GM18867 (cell line): ENCODE measurements around the gene CSHL1.
"Not testable (repeated sequence)": the region's sequence is repeated elsewhere in the genome, so short reads cannot be mapped to it uniquely, and the experiment has no call there.

Source experiments
- ATAC-seq: cut with Tn5 transposase; IDR thresholded peaks from one replicate; pipeline ENCODE4 v1.9.1; 2021; ENCODE audit warnings: mild to moderate bottlenecking, moderate library complexity; ENCODE audit not compliant: unreplicated experiment

Gene CSHL1

DNA sequence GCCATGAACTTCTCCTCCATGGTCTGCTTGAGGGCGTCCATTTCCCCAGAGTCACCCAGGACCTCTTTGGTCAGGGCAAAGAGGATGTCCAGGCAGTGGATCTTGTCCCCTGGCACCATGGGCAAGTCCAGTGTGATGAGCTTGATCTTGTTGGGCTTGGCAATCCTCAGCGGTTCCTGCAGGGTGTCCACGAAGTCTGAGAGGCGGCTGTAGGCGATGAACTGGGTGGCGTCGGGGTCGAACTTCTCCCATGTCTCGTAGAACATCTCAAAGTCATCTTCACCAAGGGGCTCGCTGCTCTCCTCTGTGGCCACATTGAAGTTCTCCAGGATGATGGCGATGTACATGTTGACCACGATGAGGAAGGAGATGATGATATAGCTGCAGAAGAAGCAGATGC is 30.1 kb upstream of the CSHL1 start:
- no peak for ATAC-seq

- no peak for ATAC-seq
Observed at GRCh38 chr17:63940584-63940983, 29.5 kb upstream of the CSHL1 start.

DNA sequence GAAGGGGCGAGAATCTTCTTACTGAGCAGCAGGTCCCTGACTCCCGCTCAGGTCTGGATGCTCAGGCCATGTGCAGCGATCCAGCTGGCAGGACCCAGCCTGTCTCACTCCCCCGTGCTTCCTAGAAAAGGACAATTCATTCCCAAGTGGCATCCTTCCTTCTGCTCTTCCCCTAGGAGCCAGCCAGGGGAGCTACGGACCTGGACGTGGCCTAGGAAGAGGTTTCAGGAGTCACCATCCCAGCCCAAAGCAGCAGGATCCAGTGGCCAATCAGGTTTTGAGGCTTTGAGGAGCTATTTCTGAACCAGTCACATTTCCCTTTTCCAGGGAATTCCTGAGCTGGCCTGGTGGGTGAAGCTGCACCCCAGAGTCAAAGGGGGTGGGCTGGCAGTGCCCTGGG is 28.8 kb upstream of the CSHL1 start:
- no peak for ATAC-seq

DNA sequence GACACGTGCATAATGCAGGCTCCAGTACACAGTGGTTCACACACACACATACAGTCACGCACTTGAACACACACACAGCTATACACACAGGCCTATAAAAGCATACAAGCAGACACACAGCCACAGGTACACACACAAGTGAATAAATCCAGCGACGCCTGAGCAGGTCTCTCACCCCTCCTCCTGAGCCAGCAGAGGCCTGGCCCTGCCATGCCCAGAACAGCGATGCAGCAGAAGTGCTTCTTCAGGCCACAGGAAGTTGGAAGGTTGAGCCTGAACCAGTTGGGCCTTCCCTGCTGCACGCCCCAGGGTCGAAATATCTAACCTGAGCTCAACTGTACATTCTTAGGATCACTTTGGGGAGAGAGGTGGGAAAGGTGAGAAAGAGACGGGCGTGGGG is 28.3 kb upstream of the CSHL1 start:
- no peak for ATAC-seq

DNA sequence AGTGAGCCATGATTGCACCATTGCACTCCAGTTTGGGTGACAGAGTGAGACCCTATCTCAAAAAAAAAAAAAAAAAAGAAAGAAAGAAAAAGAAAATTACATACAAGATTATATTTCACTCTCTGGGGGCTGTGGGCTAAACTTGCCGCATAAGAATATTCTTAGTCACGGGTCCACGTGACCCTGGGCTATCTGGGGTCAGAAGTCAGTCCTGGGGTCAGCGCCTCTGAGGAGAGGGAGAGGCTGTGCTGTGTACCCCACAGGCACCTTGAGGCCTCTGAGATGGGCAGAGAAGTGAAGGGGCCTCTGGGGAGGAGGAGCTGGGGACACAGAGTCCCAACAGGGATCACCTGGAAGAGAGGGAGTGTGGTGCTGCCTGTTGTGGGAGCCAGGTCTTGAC is 26.9 kb upstream of the CSHL1 start:
- ATAC-seq: no peak

DNA sequence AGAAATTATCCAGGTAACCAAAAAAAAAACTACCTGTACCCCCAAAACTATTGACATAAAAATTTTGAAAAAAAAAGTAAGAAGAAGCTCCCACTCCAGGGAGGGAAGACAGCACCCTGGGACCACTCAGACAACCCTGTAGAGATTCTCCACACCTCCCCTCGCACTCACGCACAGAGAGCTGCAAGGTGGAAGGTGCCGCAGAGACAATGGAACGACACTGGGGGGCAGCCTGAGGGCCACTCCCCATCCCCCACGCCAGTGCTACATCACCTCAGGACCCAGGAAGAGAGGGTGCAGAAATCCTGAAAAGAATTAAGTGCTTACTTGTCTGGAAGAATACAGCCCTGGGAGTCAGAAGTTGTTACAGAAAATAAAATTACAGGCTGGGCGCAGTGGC is 26.3 kb upstream of the CSHL1 start:
- ATAC-seq: no peak

DNA sequence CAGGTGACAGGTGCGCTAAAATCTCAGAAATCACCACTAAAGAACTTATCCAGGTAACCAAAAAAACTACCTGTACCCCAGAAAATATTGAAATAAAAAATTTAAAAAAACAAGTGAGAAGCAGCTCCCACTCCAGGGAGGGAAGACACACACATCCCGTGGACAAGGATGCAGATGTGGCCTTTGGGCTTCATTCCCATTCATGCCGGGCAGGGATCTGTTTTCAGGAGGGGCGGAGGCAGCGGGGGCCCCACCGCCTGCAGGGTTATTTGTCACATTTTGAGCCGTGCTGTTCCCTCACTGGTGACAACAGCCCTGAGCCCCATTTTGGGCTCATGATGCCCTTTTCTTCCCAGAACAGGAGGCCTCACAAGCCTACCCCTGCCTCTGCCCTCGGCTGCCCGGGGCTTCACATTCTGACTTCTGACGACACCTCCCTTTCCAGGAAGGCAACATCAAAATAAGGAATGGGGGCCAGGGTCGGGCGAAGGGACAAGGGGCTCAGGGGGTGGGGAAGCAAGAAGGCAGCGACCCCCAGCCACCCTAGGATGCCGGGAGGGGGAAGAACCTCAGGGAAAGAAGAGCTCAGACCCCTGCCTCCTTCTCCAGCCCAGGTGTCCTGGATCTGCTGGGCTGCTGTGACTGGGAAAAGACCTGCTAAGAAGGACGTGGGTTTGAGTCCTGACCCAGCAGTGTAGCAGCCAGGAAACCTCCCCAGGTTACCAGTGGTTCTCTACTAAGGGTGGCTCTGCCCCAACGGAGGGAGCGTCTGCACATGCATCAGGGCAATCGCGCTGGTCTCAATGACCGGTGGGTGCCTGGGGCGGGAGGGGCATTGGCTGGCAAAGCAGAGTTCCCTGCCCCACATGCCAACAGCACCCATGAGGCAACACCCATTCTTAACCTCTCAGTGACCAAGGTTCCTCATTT is 23.4 kb upstream of the CSHL1 start:
- no peak for ATAC-seq

- no peak for ATAC-seq
Observed at GRCh38 chr17:63933598-63933997, 22.5 kb upstream of the CSHL1 start.

DNA sequence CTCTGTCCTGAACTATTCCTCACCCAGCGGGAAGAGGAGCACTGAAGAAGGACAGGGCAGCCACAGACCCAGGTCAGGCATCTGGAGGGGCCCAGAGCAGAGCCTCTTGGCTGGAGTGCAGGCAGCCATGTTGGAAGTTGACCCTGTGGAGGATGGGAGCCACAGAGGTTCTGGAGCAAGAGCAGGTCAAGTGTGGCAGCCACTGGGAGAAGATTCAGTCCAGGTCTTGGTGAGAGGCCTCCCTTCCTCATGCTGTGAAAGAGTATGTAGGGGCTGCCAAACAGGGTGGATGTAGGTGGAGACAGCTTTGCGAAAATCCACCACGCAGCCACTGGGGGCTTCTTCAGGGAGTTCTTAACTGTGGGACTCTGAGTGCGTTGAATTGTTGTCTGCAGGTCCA is 21.7 kb upstream of the CSHL1 start:
- peak; percentile 3 for ATAC-seq

- ATAC-seq: peak; percentile 77
Observed at GRCh38 chr17:63931981-63932561, 21.0 kb upstream of the CSHL1 start, which contains the start of gene CD79B. CD79B (minus strand) TSS chr17:63932331; CDS start chr17:63932261, 70 bp downstream.

DNA sequence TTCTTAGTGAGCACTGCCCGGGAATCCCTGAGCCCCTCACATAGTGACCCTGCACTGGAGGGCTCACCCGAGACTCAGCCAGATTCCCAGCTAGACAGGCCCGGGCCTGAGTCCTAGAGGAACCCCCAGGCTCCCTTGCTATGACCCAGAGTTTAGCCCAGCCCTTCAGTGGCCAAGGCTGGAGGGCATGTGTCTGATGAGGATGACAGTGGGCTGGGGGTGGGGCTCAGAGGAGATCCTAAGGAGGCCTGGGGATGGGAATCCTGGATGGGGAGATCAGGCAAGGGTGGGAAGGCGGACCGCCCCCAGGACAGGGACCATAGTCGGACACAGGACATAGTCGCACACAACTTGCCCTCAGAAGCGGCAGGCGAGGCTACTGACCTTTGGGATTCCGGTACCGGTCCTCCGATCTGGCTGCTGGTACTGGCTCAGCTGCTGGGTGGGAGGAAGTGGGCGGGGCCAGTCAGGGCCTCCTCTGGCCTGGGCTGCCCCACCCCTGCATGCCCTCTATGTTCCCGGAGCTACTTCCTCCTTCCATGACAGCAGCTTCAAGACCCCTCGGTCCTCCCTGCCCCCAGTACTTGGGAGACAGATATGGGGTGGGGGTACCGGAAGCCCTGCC is 20.0 kb upstream of the CSHL1 start:
- ATAC-seq: peak; percentile 52

DNA sequence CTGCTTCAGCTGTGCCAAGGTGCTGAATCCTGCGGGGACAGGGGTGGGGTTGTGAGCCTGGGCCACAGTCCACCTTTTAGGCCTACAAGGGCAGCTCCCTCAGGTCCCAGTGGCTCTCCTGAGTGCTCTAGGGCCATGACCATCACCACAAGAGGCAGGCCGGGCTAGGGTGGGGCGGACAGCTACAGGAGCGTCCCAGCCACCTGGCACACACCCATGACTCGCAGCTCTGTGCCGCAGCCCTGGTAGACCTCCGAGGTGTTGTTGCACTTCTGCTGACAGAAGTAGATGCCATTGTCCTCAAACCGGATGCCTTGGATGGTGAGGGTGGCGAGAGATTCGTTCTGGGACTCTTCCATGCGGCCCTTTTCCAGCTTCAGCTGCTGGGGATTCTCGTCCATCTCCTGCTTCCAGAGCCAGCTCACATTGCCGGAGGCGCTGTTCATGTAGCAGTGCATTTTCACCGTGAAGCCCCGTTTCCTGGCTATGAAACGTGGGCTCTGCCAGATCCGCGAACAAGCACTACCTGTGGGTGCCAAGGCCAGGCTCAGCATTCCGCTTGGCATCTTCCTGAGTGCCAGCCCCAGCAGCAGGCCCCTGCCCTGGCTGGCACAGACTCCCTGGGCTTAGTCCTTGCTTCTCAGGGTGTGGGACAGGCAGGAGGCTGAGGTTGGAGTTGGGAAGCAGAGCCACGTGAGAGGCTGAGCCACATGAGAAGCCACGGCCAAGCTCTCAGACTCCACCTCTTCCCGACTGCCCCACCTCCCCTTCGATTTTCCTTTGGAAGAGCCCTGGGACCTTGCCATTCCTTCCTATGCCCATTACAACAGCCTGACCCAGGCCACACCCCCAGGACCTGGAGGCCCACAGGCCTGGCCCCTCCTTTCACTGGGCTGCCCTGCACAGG is 19.1 kb upstream of the CSHL1 start:
- ATAC-seq: no peak

- no peak for ATAC-seq
Observed at GRCh38 chr17:63928966-63929695, 18.1 kb upstream of the CSHL1 start.

DNA sequence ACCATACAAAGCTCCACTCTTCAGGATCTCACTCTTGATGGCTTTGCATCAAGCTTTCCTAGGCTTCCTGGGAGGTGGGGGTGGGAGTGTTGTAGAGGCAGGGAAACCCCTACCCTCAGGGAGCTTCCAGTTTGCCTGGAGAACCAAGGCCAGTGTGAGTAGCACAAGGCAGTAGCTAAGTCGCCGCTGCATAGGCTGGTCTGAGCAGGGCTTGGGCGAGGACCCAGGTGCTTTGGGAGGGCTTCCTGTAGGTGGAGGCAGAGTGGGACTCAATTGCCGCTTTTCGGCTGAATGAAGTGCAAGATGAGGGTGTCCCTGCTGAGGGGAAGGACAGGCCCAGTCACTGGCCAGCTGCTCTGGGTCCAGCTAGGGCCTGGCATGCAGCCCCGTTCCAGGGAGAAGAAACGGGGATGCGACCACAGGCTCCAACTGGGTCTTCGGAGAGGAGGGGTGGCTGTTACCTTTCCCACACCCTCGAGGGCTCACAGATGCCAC is 17.2 kb upstream of the CSHL1 start:
- ATAC-seq: no peak

- no peak for ATAC-seq
Observed at GRCh38 chr17:63927464-63928171, 16.6 kb upstream of the CSHL1 start.

- no peak for ATAC-seq
Observed at GRCh38 chr17:63926164-63926563, 15.1 kb upstream of the CSHL1 start.

- no peak for ATAC-seq
Observed at GRCh38 chr17:63925615-63926014, 14.6 kb upstream of the CSHL1 start.

- not testable (repeated sequence) for ATAC-seq
Observed at GRCh38 chr17:63922402-63922801, 11.3 kb upstream of the CSHL1 start.

- ATAC-seq: not testable (repeated sequence)
Observed at GRCh38 chr17:63920779-63921178, 9.7 kb upstream of the CSHL1 start.
